Pancreas (tissue), 10 donors: ENCODE results near the gene HRH3. TPM values are rescaled to one million over a fixed set of nuclear protein-coding genes. Genes with fewer than 3 reads are reported as not detected.

Experiments used
- ATAC-seq, 4 donors: fragments of 200-7000 bp; cut with Tn5 transposase; one replicate each; pipeline versions ENCODE4 v1.8.0 to v1.9.1; 2020; ENCODE audit warnings: mild to moderate bottlenecking in 4 of 4, moderate library complexity in 4 of 4
- DNase-seq, 6 donors: peaks; one replicate each; pipeline ENCODE4 v3.0.0-alpha.2; 2020
- FAIRE-seq: peaks from 2 replicates; lab custom pipeline; 2012; peaks lifted over from hg19 to GRCh38; lab: Jason Lieb, UNC
- H3K27ac ChIP-seq, 4 donors: fragments of 200-600 bp; sonication (generic); 1 replicate in 3 of 4; 2 replicates in 1 of 4; pipeline versions ENCODE4 v1.5.0 to v1.8.0; 2020
- H3K27me3 ChIP-seq, 4 donors: fragments of 200-600 bp; one replicate each; pipeline ENCODE4 v1.8.0; 2021
- H3K36me3 ChIP-seq, 3 donors: fragments of 200-600 bp; sonication (generic) in 1 of 3; one replicate each; pipeline versions ENCODE4 v1.5.0 to v1.8.0; 2020 to 2021
- H3K4me1 ChIP-seq, 3 donors: fragments of 200-600 bp; one replicate each; pipeline ENCODE4 v1.8.0; 2021
- H3K4me3 ChIP-seq, 4 donors: fragments of 200-600 bp; sonication (generic) in 2 of 4; one replicate each; pipeline versions ENCODE4 v1.5.0 to v1.8.0; 2020 to 2021
- H3K9me3 ChIP-seq, 4 donors: fragments of 200-600 bp; one replicate each; pipeline ENCODE4 v1.8.0; 2021
- CTCF ChIP-seq, 4 donors: fragments of 200-600 bp; sonication (generic) in 3 of 4; IDR thresholded peaks; one replicate each; pipeline versions ENCODE4 v1.5.0 to v1.8.0; 2021; ENCODE audit warnings: antibody characterized with exemption in 4 of 4
- WGBS, 2 donors: extraction: QIAGEN DNeasy Blood & Tissue Kit; methylation state at CpG; one replicate each; pipeline ENCODE4 v1.1.7; 2013; 5-methylcytosine and 5-hydroxymethylcytosine counted together
- intact Hi-C, 3 donors: fragments of 100-400 bp; cut with DNase I; formaldehyde crosslinking; loops; one replicate each; pipeline versions ENCODE4 v1.11.1 to v1.14.2; 2022
- polyA plus RNA-seq, 2 donors: library from polyadenylated mRNA; stranded (reverse); fragments of 200-250 nt; gene quantifications; one replicate each; pipeline ENCODE4 v1.2.3, GENCODE V29; 2013
- total RNA-seq, 6 donors: library from RNA; stranded (reverse); fragmentation: NEBNext Ultra II Directional in 4 of 6; extraction: Animal tissue kit (Norgen Biotek cat#: 25700) in 4 of 6; gene quantifications; one replicate each; pipeline versions ENCODE4 v1.2.1 to v1.2.4, GENCODE V29; 2021 to 2023
- donor health status: healthy with polysubstance abuse.
- donor health status: DM: no; HTN: no; CAD: no; lungs with moderate emphysema.
- donor health status: DM: no; HTN: no; CAD: no.
- donor health status: control.
- donor health status: control.
- donor health status: Bipolar disorder and iron deficiency.
- donor health status: DM: yes; HTN: yes; CAD: no.
- donor health status: DM: no; HTN: no; CAD: no.
- donor health status: DM: no; HTN: no; CAD: no.
- donor health status: DM: yes; HTN: yes; CAD: no.

HRH3 gene
- total RNA-seq = under 1 TPM in 1 of 6 donors, not detected in 5; 0.08 TPM
- under 1 TPM; 0.02 to 0.04 TPM for polyA plus RNA-seq

GRCh38 chr20:62219992-62220665 is at the start of gene HRH3:
Gene HRH3, minus strand, starts transcription at chr20:62220278. Its CDS starts 308 bp downstream, at chr20:62219970.
- ATAC-seq = peak; percentile 78 to 92 (median 87)
- no peak for TF ChIP-seq CTCF (IDR thresholded peaks at IDR 0.05)
- no peak within 1 kb of the TSS for H3K27ac ChIP-seq
- DNase-seq = peak in 4 of 6 donors; percentile 69 to 91 (median 80)
- 1 to 2% methylated on average over 32 to 84 of the region's 84 CpGs for WGBS, 2 donors
- intact Hi-C loops = no loop called here
- peak within 1 kb of the TSS; percentile 15 to 33 (median 28) for H3K4me3 ChIP-seq
- FAIRE-seq = no peak
- peaks cover 0 to 8% (median 0%) of the 10 kb centered on the region in 4 donors for H3K27me3 ChIP-seq
- peaks cover 6 to 7% (median 6%) of the 10 kb centered on the region in 3 donors for H3K4me1 ChIP-seq
- H3K36me3 ChIP-seq = no peaks in the 10 kb centered on the region
- no peaks in the 10 kb centered on the region for H3K9me3 ChIP-seq

- Histone ChIP-seq H3K27me3 (no peaks in the 10 kb centered on the region), H3K36me3 (peaks cover 7 to 53% (median 18%) of the 10 kb centered on the region in 3 donors), H3K4me1 (no peaks in the 10 kb centered on the region), H3K9me3 (no peaks in the 10 kb centered on the region), H3K4me3 (no peak overlapping the region), H3K27ac (no peak overlapping the region)
- DNase-seq (peak in 1 of 6 donors; percentile 62), ATAC-seq (no peak), FAIRE-seq (no peak)
- intact Hi-C loops = no loop called here
- no peak for TF ChIP-seq CTCF (IDR thresholded peaks at IDR 0.05)
- 85 to 90% methylated on average over 17 of the region's 17 CpGs for WGBS, 2 donors
These were observed 49.8 kb upstream of the HRH3 start for GRCh38 chr20:62269871-62270270.

- Histone ChIP-seq H3K27ac (no peak overlapping the region), H3K27me3 (no peaks in the 10 kb centered on the region), H3K9me3 (no peaks in the 10 kb centered on the region), H3K4me3 (no peak overlapping the region), H3K36me3 (peaks cover 7 to 54% (median 22%) of the 10 kb centered on the region in 3 donors), H3K4me1 (no peaks in the 10 kb centered on the region)
- intact Hi-C loops = no loop called here
- ATAC-seq = no peak
- 85 to 89% methylated on average over 14 of the region's 14 CpGs for WGBS, 2 donors
- no peak for TF ChIP-seq CTCF (IDR thresholded peaks at IDR 0.05)
- no peak for FAIRE-seq
- peak in 1 of 6 donors; percentile 33 for DNase-seq
These were observed 49.3 kb upstream of the HRH3 start for GRCh38 chr20:62269378-62269777.

GRCh38 chr20:62268228-62268900 is 48.3 kb upstream of the HRH3 start:
- Histone ChIP-seq H3K27ac (no peak overlapping the region), H3K4me3 (no peak overlapping the region), H3K9me3 (no peaks in the 10 kb centered on the region), H3K4me1 (no peaks in the 10 kb centered on the region), H3K36me3 (peaks cover under 1 to 53% (median 22%) of the 10 kb centered on the region in 3 donors), H3K27me3 (no peaks in the 10 kb centered on the region)
- WGBS, 2 donors = 80% methylated on average over 7 of the region's 7 CpGs
- FAIRE-seq (no peak), DNase-seq (no peak), ATAC-seq (no peak)
- no peak for TF ChIP-seq CTCF (IDR thresholded peaks at IDR 0.05)
- intact Hi-C loops = no loop called here
